GM12891 (cell line): ENCODE data around the gene ACTL9.

Experiments
- POLR2A ChIP-seq: IDR thresholded peaks from 2 replicates; pipeline ENCODE4 v1.6.1; 2011; ENCODE audit warnings: low read depth, low read length, control low read depth
- POLR2AphosphoS5 ChIP-seq: IDR thresholded peaks from 2 replicates; pipeline ENCODE4 v1.6.1; 2011; ENCODE audit warnings: low read depth, low read length, control low read depth
- SPI1 ChIP-seq: IDR thresholded peaks from 2 replicates; pipeline ENCODE4 v1.6.1; 2011; ENCODE audit warnings: low read depth, low read length, control low read depth
- TAF1 ChIP-seq: IDR thresholded peaks from 2 replicates; pipeline ENCODE4 v1.6.1; 2011; ENCODE audit warnings: low read depth, low read length, control low read depth

- no peak for TF ChIP-seq POLR2AphosphoS5
- TF ChIP-seq POLR2A: no peak
- TF ChIP-seq TAF1: no peak
- TF ChIP-seq SPI1: no peak
Measured at GRCh38 chr19:8675066-8675465, 23.5 kb downstream of the ACTL9 start.
